NCI-H82 treated with DMSO at 0.1 percent for 48 hours (cell line): ENCODE data around the gene CCDC8.
"Not testable (repeated sequence)": the region's sequence is repeated elsewhere in the genome, so short reads cannot be mapped to it uniquely, and the experiment has no call there.

ENCODE experiments used
- DNase-seq: peaks from one replicate; lab custom pipeline; 2025; ENCODE audit not compliant: unreplicated experiment; lab: John Stamatoyannopoulos, UW

CCDC8 gene

GRCh38 chr19:46428239-46429135 lies 15.1 kb upstream of the CCDC8 start, which contains the start of gene PNMA8C:
Gene PNMA8C (minus strand): TSS chr19:46428936. CDS start chr19:46428359, 577 bp downstream.
- no peak for DNase-seq

GRCh38 chr19:46427518-46428045 lies 14.2 kb upstream of the CCDC8 start:
- no peak for DNase-seq

GRCh38 chr19:46426506-46427162 lies 13.3 kb upstream of the CCDC8 start:
- peak; percentile 82 for DNase-seq

DNA sequence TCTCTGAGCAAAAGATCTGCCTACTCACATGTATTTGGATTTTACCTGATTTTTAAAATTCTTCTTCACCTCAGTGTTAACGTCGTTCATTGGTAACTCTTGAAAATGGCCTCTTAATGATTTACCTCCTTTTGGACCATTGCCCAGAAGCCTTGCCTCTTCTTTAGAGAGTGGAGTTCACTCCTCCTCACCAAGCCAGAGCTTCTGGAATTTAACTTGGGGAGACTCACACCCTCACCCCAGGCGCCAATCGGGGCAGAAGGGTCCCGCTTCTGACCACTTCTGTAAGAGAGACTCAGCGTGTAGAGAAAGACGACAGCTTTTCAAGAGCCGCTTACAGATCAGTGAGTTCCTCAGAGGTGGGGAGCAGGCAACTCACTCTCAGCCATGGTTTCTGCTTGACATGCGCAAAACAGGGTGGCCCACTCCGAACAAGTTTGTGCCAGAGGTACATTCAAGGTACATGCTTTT lies 12.7 kb upstream of the CCDC8 start:
- no peak for DNase-seq

- DNase-seq = no peak
Observed at GRCh38 chr19:46423188-46423587, 9.8 kb upstream of the CCDC8 start.

DNA sequence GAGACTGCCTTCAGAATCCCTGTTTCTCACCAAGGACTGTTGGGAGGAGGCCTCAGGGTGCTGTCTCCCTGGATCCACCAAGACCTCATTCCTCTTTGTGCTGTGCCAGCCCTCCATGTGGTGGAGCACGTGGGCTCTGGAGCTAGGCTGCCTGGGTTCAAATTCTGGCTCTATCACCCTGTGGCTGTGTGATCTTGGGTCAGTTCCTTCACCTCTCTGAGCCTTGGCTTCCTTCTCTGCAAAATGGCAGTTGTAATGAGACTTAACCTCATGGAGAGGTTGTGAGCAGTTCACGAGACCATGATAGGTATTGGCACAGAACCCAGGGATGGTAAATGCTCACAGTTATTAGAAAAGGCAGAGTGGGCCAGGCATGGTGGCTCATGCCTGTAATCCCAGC lies 9.0 kb upstream of the CCDC8 start:
- no peak for DNase-seq

GRCh38 chr19:46420056-46420455 lies 6.7 kb upstream of the CCDC8 start:
- DNase-seq = no peak

- peak; percentile 86 for DNase-seq
Observed at GRCh38 chr19:46415804-46416709, 2.7 kb upstream of the CCDC8 start.

GRCh38 chr19:46414899-46415298 lies 1.5 kb upstream of the CCDC8 start:
- DNase-seq = not testable (repeated sequence)

GRCh38 chr19:46412650-46413261 lies 608 bp downstream of the CCDC8 start:
- DNase-seq = no peak

GRCh38 chr19:46411925-46412649 lies 1.3 kb downstream of the CCDC8 start:
- DNase-seq = no peak

DNA sequence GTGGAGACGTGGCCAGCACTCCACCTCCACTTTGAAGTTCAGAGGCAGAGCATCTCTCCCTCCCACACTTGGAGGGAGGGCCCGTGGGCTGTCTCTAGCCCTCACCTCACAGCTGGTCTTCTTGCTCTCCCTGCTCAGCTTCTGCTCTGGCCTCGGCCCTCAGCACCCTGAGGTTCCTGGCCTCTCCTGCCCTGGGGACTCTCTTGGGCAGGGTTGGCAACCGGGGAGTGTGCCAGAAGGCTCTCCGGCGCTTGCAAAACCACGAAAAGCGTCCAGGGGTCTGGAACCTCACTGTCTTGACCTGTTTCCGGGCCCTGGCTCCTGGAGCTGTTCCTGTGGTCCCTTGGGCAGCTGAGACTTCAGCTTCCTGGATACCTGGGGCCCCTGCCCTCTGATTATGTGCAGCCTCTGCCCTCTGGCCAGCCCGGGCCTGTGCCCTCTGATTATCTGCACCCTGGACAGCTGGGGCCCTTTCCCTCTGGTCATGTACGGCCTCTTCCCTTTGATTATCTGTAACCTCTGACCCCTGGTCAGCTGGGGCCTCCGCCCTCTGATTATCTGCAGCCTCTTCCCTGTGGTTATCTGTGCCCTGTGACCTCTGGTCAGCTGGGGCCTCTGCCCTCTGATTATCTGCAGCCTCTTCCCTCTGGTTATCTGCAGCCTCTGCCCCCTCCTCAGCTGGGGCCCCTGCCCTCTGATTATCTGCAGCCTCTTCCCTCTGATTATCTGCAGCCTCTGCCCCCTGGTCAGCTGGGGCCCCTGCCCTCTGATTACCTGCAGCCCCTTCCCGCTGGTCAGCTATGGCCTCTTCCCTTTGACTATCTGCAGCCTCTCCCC lies 2.1 kb downstream of the CCDC8 start:
- no peak for DNase-seq

GRCh38 chr19:46410205-46411087 lies 2.9 kb downstream of the CCDC8 start:
- DNase-seq = no peak

DNA sequence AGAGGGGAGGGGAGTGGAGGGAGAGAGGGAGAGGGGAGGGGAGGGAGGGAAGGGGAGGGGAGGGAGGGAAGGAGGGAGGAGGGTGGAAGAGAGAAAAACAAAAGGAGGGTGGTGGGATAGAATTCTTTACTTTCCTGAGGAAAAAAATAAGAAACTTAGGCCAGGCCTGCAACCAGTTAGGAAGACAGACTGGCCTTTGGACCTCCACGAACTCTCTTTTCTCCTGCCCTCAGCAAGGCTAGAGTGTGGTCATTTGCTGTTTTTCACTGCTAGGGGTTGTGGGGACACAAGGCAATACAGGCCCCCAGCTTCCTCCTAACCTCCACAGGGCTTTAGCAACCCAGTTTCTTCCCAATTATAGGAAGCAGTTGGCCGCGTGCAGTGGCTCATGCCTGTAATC lies 4.2 kb downstream of the CCDC8 start:
- DNase-seq = no peak

GRCh38 chr19:46408664-46409039 lies 4.7 kb downstream of the CCDC8 start:
- DNase-seq = no peak

- no peak for DNase-seq
Observed at GRCh38 chr19:46407856-46408663, 5.3 kb downstream of the CCDC8 start.

DNA sequence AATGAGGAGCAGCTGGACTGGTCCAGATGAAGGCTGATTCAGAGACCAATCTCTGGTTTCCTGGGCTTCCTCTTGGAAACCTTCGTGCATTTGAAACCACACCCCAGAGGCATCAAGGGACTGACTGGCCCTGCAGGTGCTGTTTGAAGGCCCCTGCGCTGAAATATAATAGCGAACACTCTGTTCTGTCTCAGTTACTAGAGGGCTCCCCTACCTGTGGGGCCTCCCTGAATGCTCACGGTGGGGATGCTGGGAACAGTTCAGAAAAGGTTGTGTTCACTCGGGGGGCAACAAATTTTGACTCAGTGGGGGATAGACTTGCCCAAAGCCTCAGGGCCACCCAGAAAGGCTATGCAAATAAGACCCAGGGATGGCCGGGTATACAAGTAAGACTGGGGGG lies 6.4 kb downstream of the CCDC8 start:
- DNase-seq = no peak
